H9 (cell line): ENCODE measurements around the gene ITGA8. TPM values are rescaled to one million over a fixed set of nuclear protein-coding genes. Genes with fewer than 3 reads are reported as not detected.

Experiments used
- DNase-seq: peaks from one replicate; pipeline ENCODE4 v3.0.0-alpha.2; 2017
- H2AFZ ChIP-seq: one replicate; pipeline ENCODE4 v1.6.1; 2013; ENCODE audit warnings: mild to moderate bottlenecking, low read length, control low read depth, moderate library complexity
- H2AK5ac ChIP-seq: 2 replicates; pipeline ENCODE4 v1.6.1; 2013; ENCODE audit warnings: low read length, control low read depth, mixed read lengths; ENCODE audit not compliant: insufficient read length
- H2BK120ac ChIP-seq: one replicate; pipeline ENCODE4 v1.6.1; 2013; ENCODE audit warnings: low read depth, mild to moderate bottlenecking, low read length, control low read depth, inconsistent platforms; ENCODE audit not compliant: poor library complexity, severe bottlenecking
- H2BK12ac ChIP-seq: 2 replicates; pipeline ENCODE4 v1.6.1; 2013; ENCODE audit warnings: low read length, control low read depth, mixed read lengths, low read depth; ENCODE audit not compliant: insufficient read length
- H2BK15ac ChIP-seq: 2 replicates; pipeline ENCODE4 v1.6.1; 2013; ENCODE audit warnings: low read depth, low read length, control low read depth
- H2BK20ac ChIP-seq: one replicate; pipeline ENCODE4 v1.6.1; 2013; ENCODE audit warnings: low read depth, mild to moderate bottlenecking, low read length, control low read depth, inconsistent platforms; ENCODE audit not compliant: poor library complexity, severe bottlenecking
- H2BK5ac ChIP-seq: 2 replicates; pipeline ENCODE4 v1.6.1; 2013; ENCODE audit warnings: low read length, control low read depth, mixed read lengths; ENCODE audit not compliant: insufficient read length
- H3K14ac ChIP-seq: 2 replicates; pipeline ENCODE4 v1.6.1; 2013; ENCODE audit warnings: low read length, control low read depth; ENCODE audit not compliant: insufficient read depth
- H3K18ac ChIP-seq: 2 replicates; pipeline ENCODE4 v1.6.1; 2013; ENCODE audit warnings: low read depth, mild to moderate bottlenecking, mixed read lengths, low read length, control low read depth; ENCODE audit not compliant: insufficient read length
- H3K23ac ChIP-seq: 2 replicates; pipeline ENCODE4 v1.6.1; 2013; ENCODE audit warnings: low read length, control low read depth, mixed read lengths, low read depth; ENCODE audit not compliant: insufficient read length
- H3K23me2 ChIP-seq: 2 replicates; pipeline ENCODE4 v1.6.1; 2013; ENCODE audit warnings: low read depth, mild to moderate bottlenecking, mixed read lengths, low read length, control low read depth; ENCODE audit not compliant: insufficient read length, poor library complexity, severe bottlenecking
- H3K27ac ChIP-seq: 2 replicates; pipeline ENCODE4 v1.5.1; 2013; ENCODE audit warnings: low read length, control low read depth, mixed read lengths, low read depth; ENCODE audit not compliant: insufficient read length
- H3K27me3 ChIP-seq: 2 replicates; pipeline ENCODE4 v1.6.1; 2013; ENCODE audit warnings: low read length, control low read depth, inconsistent platforms; ENCODE audit not compliant: insufficient read depth
- H3K4ac ChIP-seq: 2 replicates; pipeline ENCODE4 v1.6.1; 2013; ENCODE audit warnings: low read depth, mild to moderate bottlenecking, control low read depth, inconsistent platforms, low read length, moderate library complexity
- H3K4me1 ChIP-seq: 2 replicates; pipeline ENCODE4 v1.6.1; 2013; ENCODE audit warnings: low read length, control low read depth, inconsistent platforms; ENCODE audit not compliant: insufficient read depth
- H3K4me2 ChIP-seq: 2 replicates; pipeline ENCODE4 v1.6.1; 2013; ENCODE audit warnings: low read length, control low read depth, mixed read lengths; ENCODE audit not compliant: insufficient read length, insufficient read depth
- H3K56ac ChIP-seq: 2 replicates; pipeline ENCODE4 v1.6.1; 2013; ENCODE audit warnings: low read depth, mild to moderate bottlenecking, mixed read lengths, low read length, control low read depth; ENCODE audit not compliant: insufficient read length
- H3K79me1 ChIP-seq: 2 replicates; pipeline ENCODE4 v1.6.1; 2013; ENCODE audit warnings: low read depth, mild to moderate bottlenecking, moderate library complexity, low read length, control low read depth, inconsistent platforms; ENCODE audit not compliant: insufficient read depth, poor library complexity, severe bottlenecking
- H3K79me2 ChIP-seq: 2 replicates; pipeline ENCODE4 v1.6.1; 2013; ENCODE audit warnings: low read length, control low read depth, inconsistent platforms; ENCODE audit not compliant: insufficient read depth
- H3K9ac ChIP-seq: 2 replicates; pipeline ENCODE4 v1.6.1; 2013; ENCODE audit warnings: low read length, control low read depth, mixed read lengths; ENCODE audit not compliant: insufficient read length; ENCODE audit errors: extremely low read depth
- H3K9me3 ChIP-seq: one replicate; pipeline ENCODE4 v1.6.1; 2013; ENCODE audit warnings: low read depth, low read length, inconsistent platforms; ENCODE audit not compliant: control insufficient read depth
- H3T11ph ChIP-seq: one replicate; pipeline ENCODE4 v1.6.1; 2013; ENCODE audit warnings: mild to moderate bottlenecking, low read length, control low read depth, inconsistent platforms
- H4K20me1 ChIP-seq: one replicate; pipeline ENCODE4 v1.6.1; 2013; ENCODE audit not compliant: control insufficient read depth, insufficient read length, insufficient read depth
- H4K5ac ChIP-seq: 2 replicates; pipeline ENCODE4 v1.6.1; 2013; ENCODE audit warnings: low read depth, mild to moderate bottlenecking, mixed read lengths, low read length, control low read depth; ENCODE audit not compliant: insufficient read length
- H4K8ac ChIP-seq: replicated peaks from 2 replicates; pipeline ENCODE4 v1.6.1; 2013; ENCODE audit warnings: low read length, control low read depth, mixed read lengths, low read depth; ENCODE audit not compliant: insufficient read length
- H4K91ac ChIP-seq: 2 replicates; pipeline ENCODE4 v1.6.1; 2013; ENCODE audit warnings: low read depth, mild to moderate bottlenecking, moderate library complexity, mixed read lengths, low read length, control low read depth; ENCODE audit not compliant: insufficient read length
- H3K27ac Mint-ChIP-seq, 3 experiments: 2 replicates in 2 of 3; 3 replicates in 1 of 3; pipeline ENCODE4 v1.8.0; 2020 to 2021; ENCODE audit warnings: mixed read lengths in 3 of 3, mild to moderate bottlenecking in 1 of 3, moderate library complexity in 1 of 3
- H3K27me3 Mint-ChIP-seq: 2 replicates; pipeline ENCODE4 v1.8.0; 2021; ENCODE audit warnings: low read depth, mild to moderate bottlenecking, moderate library complexity, mixed read lengths
- H3K36me3 Mint-ChIP-seq, 3 experiments: 2 replicates in 2 of 3; 3 replicates in 1 of 3; pipeline ENCODE4 v1.8.0; 2020 to 2021; ENCODE audit warnings: low read depth in 3 of 3, mixed read lengths in 3 of 3; ENCODE audit not compliant: insufficient read depth in 1 of 3
- H3K4me1 Mint-ChIP-seq, 2 experiments: 2 replicates each; pipeline ENCODE4 v1.8.0; 2020; ENCODE audit warnings: mixed read lengths in 2 of 2
- H3K4me3 Mint-ChIP-seq, 2 experiments: 2 replicates in 1 of 2; 3 replicates in 1 of 2; pipeline ENCODE4 v1.8.0; 2020 to 2021; ENCODE audit warnings: mild to moderate bottlenecking in 2 of 2, mixed read lengths in 2 of 2, moderate library complexity in 1 of 2
- H3K9me3 Mint-ChIP-seq, 2 experiments: 2 replicates in 1 of 2; 3 replicates in 1 of 2; pipeline ENCODE4 v1.8.0; 2020; ENCODE audit warnings: mild to moderate bottlenecking in 2 of 2, mixed read lengths in 2 of 2, moderate library complexity in 1 of 2
- CTCF ChIP-seq: fragments of 200-600 bp; sonication (generic); conservative IDR thresholded peaks from 3 replicates; pipeline ENCODE4 v1.8.0; 2021; ENCODE audit warnings: antibody characterized with exemption, mild to moderate bottlenecking
- WGBS: extraction: QIAGEN DNeasy Blood & Tissue Kit; methylation state at CpG from one replicate; pipeline ENCODE4 v1.1.7; 2013; ENCODE audit warnings: missing lambda C conversion rate, low lambda C conversion rate, mixed read lengths; ENCODE audit not compliant: insufficient read length; ENCODE audit errors: extremely low coverage; 5-methylcytosine and 5-hydroxymethylcytosine counted together
- total RNA-seq: library from RNA; stranded (reverse); gene quantifications from 2 replicates; pipeline ENCODE4 v1.2.1, GENCODE V29; 2021

ITGA8 gene
- total RNA-seq, 1 experiment from 2014 or later = not detected

- Histone ChIP-seq H3K4ac (no peak overlapping the region), H4K5ac (no peak overlapping the region), H2BK120ac (no peak overlapping the region), H3K79me2 (no peaks in the 10 kb centered on the region), H3K79me1 (no peaks in the 10 kb centered on the region), H3K27me3 (no peaks in the 10 kb centered on the region), H4K91ac (no peak overlapping the region), H3K4me2 (no peak overlapping the region), H3K23ac (no peak overlapping the region), H3K4me1 (no peaks in the 10 kb centered on the region), H2BK5ac (no peak overlapping the region), H3K56ac (no peak overlapping the region), H3K27ac (no peak overlapping the region), H2BK15ac (no peak overlapping the region), H4K20me1 (no peaks in the 10 kb centered on the region), H2BK20ac (no peak overlapping the region), H2BK12ac (no peak overlapping the region), H4K8ac (no peak overlapping the region), H2AFZ (no peak overlapping the region), H2AK5ac (no peak overlapping the region), H3K18ac (no peak overlapping the region), H3K9ac (no peak overlapping the region), H3K23me2 (no peaks in the 10 kb centered on the region), H3K14ac (no peak overlapping the region), H3T11ph (no peak overlapping the region), H3K9me3 (no peaks in the 10 kb centered on the region)
- H3K4me3 Mint-ChIP-seq = no peak overlapping the region
- H3K9me3 Mint-ChIP-seq = no peaks in the 10 kb centered on the region
- H3K36me3 Mint-ChIP-seq = no peaks in the 10 kb centered on the region
- DNase-seq = no peak
- H3K27ac Mint-ChIP-seq = no peak overlapping the region
- no peak for TF ChIP-seq CTCF
- H3K27me3 Mint-ChIP-seq = peaks cover 8% of the 10 kb centered on the region
- no CpG with 5 or more reads among the region's 3 CpGs for WGBS
- H3K4me1 Mint-ChIP-seq = peaks cover 7 to 11% of the 10 kb centered on the region in 2 experiments; a peak in 3 of 4 replicates
Measured at GRCh38 chr10:15742836-15743235, 23.1 kb upstream of the ITGA8 start.
